GM18909 (cell line): Measurements from ENCODE around the gene EPHA6.
"Not testable (repeated sequence)": the region's sequence is repeated elsewhere in the genome, so short reads cannot be mapped to it uniquely, and the experiment has no call there.

ENCODE experiments used
- ATAC-seq: cut with Tn5 transposase; IDR thresholded peaks from one replicate; pipeline ENCODE4 v1.9.1; 2021; ENCODE audit warnings: mild to moderate bottlenecking; ENCODE audit not compliant: unreplicated experiment, poor library complexity

Gene EPHA6

DNA sequence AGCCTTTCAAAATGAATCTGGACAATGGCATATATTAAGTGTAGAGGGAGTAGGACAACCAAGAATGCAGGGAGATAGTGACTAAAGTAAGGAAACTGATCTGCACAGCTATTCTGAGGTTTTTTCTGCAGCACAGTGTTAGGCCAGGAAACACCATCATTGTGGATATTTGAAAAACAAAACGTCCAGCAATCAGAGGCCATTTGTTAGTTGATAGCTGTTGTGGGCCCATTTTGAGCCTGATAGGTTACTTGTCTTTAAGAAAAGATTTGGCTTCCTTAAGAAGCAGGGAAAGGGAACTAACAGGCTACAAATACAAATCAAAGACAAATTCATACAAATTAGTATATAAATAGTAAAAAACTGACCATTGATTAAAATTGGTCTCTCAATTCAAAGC is 574.4 kb downstream of the EPHA6 start:
- no peak for ATAC-seq

GRCh38 chr3:97389936-97390335 is 575.5 kb downstream of the EPHA6 start:
- ATAC-seq, result no peak

GRCh38 chr3:97391167-97391566 is 576.8 kb downstream of the EPHA6 start:
- no peak for ATAC-seq

DNA sequence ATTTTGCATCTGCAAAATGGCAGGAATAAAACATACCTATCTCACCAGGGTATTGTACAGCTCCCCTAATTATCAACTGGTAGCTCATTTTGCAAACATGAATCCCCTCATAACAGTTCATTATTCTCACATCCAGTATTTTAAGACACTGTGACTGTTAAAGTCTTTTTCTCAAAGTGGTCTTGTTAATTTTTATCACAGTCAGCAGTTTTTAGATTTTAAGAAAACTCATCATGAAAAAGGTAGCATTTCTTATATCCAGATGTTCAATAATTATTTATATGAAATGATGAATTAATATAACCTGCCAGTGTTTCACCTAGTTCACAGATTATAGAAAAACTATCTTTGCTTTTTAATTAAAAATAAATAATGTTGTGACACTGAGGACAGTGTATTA is 595.2 kb downstream of the EPHA6 start:
- no peak for ATAC-seq

DNA sequence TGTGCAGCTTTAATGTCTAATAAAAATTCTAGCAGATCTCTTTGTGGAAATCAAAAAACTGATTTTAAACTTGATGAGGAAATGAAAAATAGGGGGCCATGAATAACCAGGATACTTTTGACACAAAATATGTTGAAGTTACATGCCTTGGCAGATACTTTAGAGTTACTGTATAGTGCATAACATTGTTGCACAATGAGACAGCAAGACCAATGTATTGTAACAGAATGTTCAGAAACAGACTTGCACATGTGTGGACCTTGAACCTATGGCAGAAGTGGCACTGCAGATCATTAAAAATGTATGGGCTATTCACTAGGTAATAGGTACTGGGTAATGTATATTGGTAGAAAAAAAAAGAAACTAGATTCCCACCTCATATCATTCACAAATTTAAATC is 607.2 kb downstream of the EPHA6 start:
- ATAC-seq, result no peak

- no peak for ATAC-seq
Observed at GRCh38 chr3:97425002-97425401, 610.6 kb downstream of the EPHA6 start.

DNA sequence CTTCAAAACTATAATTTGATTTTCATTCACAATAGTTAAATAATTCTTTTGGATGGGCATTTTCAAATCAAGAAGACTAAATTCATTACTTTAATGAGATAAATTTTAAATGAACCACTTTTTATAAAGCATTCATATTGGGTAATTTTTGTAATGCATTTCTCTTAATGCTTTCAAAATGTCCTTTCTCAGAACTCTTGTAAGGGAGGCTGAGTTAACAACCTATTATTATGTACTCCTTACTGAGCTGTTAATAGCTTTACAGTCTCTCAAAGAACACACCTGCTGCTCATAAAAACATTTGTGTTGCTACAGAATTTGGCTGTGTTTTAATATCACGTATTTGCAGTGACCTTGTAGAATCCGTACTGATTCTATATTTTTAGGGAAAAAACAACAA is 616.2 kb downstream of the EPHA6 start:
- no peak for ATAC-seq

GRCh38 chr3:97432914-97433313 is 618.5 kb downstream of the EPHA6 start:
- ATAC-seq, result no peak

- ATAC-seq, result no peak
Observed at GRCh38 chr3:97438131-97438530, 623.7 kb downstream of the EPHA6 start.

- no peak for ATAC-seq
Observed at GRCh38 chr3:97439373-97439772, 625.0 kb downstream of the EPHA6 start.

DNA sequence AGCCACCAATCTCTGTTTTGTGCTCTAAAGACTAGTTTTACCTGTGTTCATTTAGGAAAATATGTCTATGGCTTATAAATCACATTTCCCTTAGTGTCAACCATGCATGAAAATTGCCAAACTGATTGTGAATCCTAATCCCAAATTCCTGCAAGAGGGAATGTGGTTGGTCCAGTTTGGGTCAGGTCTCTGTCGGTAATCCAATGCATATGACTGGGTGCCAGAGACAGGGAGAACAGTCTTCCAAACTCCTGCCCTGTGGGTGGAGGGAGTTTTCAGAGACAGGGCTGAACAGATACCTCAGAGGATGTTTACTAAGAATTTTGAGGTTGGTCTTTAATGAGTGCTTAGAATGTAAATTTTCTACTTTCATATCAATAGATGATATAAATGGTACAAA is 649.6 kb downstream of the EPHA6 start:
- ATAC-seq, result no peak

DNA sequence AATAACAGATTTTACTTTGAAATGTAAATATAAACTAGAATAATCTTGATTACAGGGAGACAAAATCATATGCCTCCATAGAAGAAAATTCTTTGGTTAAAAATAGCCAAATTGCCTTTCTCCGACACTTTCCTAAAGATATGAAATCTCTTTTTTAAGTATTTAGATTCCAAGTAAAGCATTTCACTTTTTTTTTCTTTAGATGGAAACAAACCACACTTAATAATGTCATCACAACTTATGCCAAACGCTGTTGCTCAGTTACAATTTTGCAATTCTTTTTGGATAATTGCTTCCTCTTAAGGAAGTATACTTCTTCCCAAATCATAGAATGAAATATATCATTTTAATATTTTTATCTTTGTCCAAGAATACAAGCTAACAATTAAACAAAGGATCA is 656.1 kb downstream of the EPHA6 start:
- no peak for ATAC-seq

GRCh38 chr3:97479740-97480139 is 665.3 kb downstream of the EPHA6 start:
- ATAC-seq, result no peak

GRCh38 chr3:97480696-97481289 is 666.4 kb downstream of the EPHA6 start:
- not testable (repeated sequence) for ATAC-seq

- ATAC-seq, result no peak
Observed at GRCh38 chr3:97481416-97481815, 667.0 kb downstream of the EPHA6 start.

- ATAC-seq, result no peak
Observed at GRCh38 chr3:97485206-97485605, 670.8 kb downstream of the EPHA6 start.

GRCh38 chr3:97487587-97487986 is 673.2 kb downstream of the EPHA6 start:
- no peak for ATAC-seq

- no peak for ATAC-seq
Observed at GRCh38 chr3:97488741-97489140, 674.3 kb downstream of the EPHA6 start.

GRCh38 chr3:97495896-97496295 is 681.5 kb downstream of the EPHA6 start:
- ATAC-seq, result no peak

GRCh38 chr3:97497138-97497537 is 682.7 kb downstream of the EPHA6 start:
- no peak for ATAC-seq

DNA sequence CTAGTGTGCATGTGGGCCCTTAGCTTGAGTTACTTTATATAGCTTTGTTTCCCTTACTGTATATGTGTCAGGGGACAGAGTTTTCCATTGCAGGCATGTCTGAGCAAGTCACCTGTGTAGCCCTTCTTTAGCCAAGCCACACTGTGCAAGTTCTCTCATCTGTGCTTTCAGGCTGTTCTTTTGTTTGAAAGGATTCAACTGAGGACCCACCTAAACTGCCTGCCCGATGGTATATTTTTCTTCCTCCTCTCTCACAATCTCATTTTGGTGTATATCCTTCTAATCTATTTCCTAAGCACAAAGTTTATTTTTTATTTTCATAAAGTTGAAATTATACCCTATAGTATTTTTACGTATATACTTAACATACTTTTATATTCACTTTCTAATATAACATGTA is 690.1 kb downstream of the EPHA6 start:
- ATAC-seq, result no peak

DNA sequence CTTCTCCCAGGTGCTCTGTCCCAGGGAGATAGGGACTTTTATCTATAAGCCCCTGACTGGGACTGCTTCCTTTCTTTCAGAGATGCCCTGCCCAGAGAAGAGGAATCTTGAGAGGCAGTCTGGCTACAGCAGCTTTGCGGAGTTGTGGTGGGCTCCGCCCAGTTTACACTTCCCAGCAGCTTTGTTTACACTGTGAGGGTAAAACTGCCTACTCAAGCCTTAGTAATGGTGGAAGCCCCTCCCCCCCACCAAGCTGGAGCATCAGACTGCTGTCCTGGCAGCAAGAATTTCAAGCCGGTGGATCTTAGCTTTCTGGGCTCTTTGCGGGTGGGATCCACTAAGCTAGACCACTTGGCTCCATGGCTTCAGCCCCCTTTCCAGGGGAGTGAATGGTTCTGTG is 696.4 kb downstream of the EPHA6 start:
- no peak for ATAC-seq

- no peak for ATAC-seq
Observed at GRCh38 chr3:97515076-97515475, 700.7 kb downstream of the EPHA6 start.
